HepG2 (cell line): ENCODE results near the gene NT5C2. TPM values are rescaled to one million over a fixed set of nuclear protein-coding genes. Genes with fewer than 3 reads are reported as not detected.

ENCODE experiments used
- ATAC-seq: fragments of 200-7000 bp; cut with Tn5 transposase; 3 replicates; pipeline ENCODE4 v1.9.1; 2020; ENCODE audit warnings: mild to moderate bottlenecking, moderate library complexity
- BruUV-seq: library from RNA; stranded (reverse); fragments of 400-500 nt; replicated peaks from 2 replicates; lab custom pipeline; 2021; lab: Mats Ljungman, UMichigan
- CTCF ChIA-PET: fragments of 300-600 bp; formaldehyde crosslinking; extraction: SDS; loops from one replicate; lab custom pipeline; 2021; ENCODE audit warnings: low total read pairs, inconsistent platforms, low intra/inter-chr PET ratio; lab: Yijun Ruan, JAX
- POLR2A ChIA-PET: fragments of 350-600 bp; sonication (Branson Sonifier 250); formaldehyde crosslinking; loops from one replicate; lab custom pipeline; 2020; ENCODE audit warnings: antibody characterized with exemption, inconsistent platforms; lab: Yijun Ruan, JAX
- DNase-seq: peaks from one replicate; pipeline ENCODE4 v3.0.0-alpha.2; 2015; ENCODE audit warnings: low spot score
- FAIRE-seq: peaks from 3 replicates; lab custom pipeline; 2011; peaks lifted over from hg19 to GRCh38; lab: Jason Lieb, UNC
- H2AFZ ChIP-seq: one replicate; pipeline ENCODE4 v1.6.1; 2011; ENCODE audit warnings: low read length, inconsistent platforms
- H3K27ac ChIP-seq: fragments of 300-600 bp; 3 replicates; pipeline ENCODE4 v1.8.0; 2011; ENCODE audit warnings: mixed run types, mild to moderate bottlenecking, mixed read lengths, low read length, inconsistent platforms; ENCODE audit not compliant: insufficient read depth; ENCODE audit errors: extremely low read length
- H3K27me3 ChIP-seq, 2 experiments: fragments of 200-600 bp in 1 of 2; 2 replicates in 1 of 2; 3 replicates in 1 of 2; pipeline versions ENCODE4 v1.6.0 to v1.8.0; 2011; ENCODE audit warnings: low read length in 2 of 2, mild to moderate bottlenecking in 2 of 2, moderate library complexity in 2 of 2, inconsistent platforms in 1 of 2; ENCODE audit not compliant: insufficient read depth in 2 of 2, control insufficient read depth in 1 of 2
- H3K36me3 ChIP-seq, 2 experiments: fragments of 200-600 bp in 1 of 2; replicated peaks in 1 of 2; 2 replicates in 1 of 2; 3 replicates in 1 of 2; pipeline versions ENCODE4 v1.5.1 to v1.8.0; 2011; ENCODE audit warnings: low read length in 2 of 2, inconsistent platforms in 1 of 2; ENCODE audit not compliant: insufficient read depth in 2 of 2, control insufficient read depth in 1 of 2
- H3K4me1 ChIP-seq: 2 replicates; pipeline ENCODE4 v1.5.1; 2012; ENCODE audit warnings: low read length, inconsistent platforms; ENCODE audit not compliant: insufficient read depth
- H3K4me2 ChIP-seq: 2 replicates; pipeline ENCODE4 v1.6.0; 2011; ENCODE audit warnings: low read depth, low read length, inconsistent platforms
- H3K4me3 ChIP-seq, 3 experiments: fragments of 200-600 bp in 1 of 3; sonication (generic), shearing (Covaris generic) in 1 of 3; replicated peaks in 1 of 3; 2 replicates each; pipeline ENCODE4 v1.5.1; 2011 to 2016; ENCODE audit warnings: low read length in 3 of 3, inconsistent platforms in 2 of 3, low read depth in 2 of 3, mild to moderate bottlenecking in 2 of 3, control low read depth in 1 of 3, mixed read lengths in 1 of 3; ENCODE audit not compliant: insufficient read depth in 1 of 3
- H3K79me2 ChIP-seq: one replicate; pipeline ENCODE4 v1.6.1; 2011; ENCODE audit warnings: low read length, inconsistent platforms; ENCODE audit not compliant: insufficient read depth
- H3K9ac ChIP-seq: 2 replicates; pipeline ENCODE4 v1.6.0; 2011; ENCODE audit warnings: mild to moderate bottlenecking, low read depth, low read length, inconsistent platforms; ENCODE audit not compliant: insufficient read depth
- H3K9me3 ChIP-seq: 2 replicates; pipeline ENCODE4 v1.5.1; 2012; ENCODE audit warnings: mild to moderate bottlenecking, low read length
- H4K20me1 ChIP-seq: 2 replicates; pipeline ENCODE4 v1.6.0; 2011; ENCODE audit warnings: inconsistent platforms, mild to moderate bottlenecking, low read length, moderate library complexity; ENCODE audit not compliant: insufficient read depth
- CBX5 ChIP-seq: sonication (generic); formaldehyde crosslinking; IDR thresholded peaks from 2 replicates; pipeline ENCODE4 v1.4.0; 2020; ENCODE audit warnings: missing genetic modification reagents, borderline replicate concordance
- RARA ChIP-seq: IDR thresholded peaks from 2 replicates; pipeline ENCODE4 v1.6.1; 2016; ENCODE audit warnings: missing genetic modification reagents, missing compliant biosample characterization
- ZNF136 ChIP-seq: sonication (generic); formaldehyde crosslinking; IDR thresholded peaks from 2 replicates; pipeline ENCODE4 v1.8.1; 2022; ENCODE audit warnings: low read depth, mild to moderate bottlenecking, moderate library complexity, missing genetic modification reagents
- WGBS: methylation state at CpG from one replicate; pipeline ENCODE4 v1.1.6; 2017; ENCODE audit warnings: low lambda C conversion rate; 5-methylcytosine and 5-hydroxymethylcytosine counted together
- in situ Hi-C: cut with HindIII; loops from 2 replicates; pipeline ENCODE4 v1.10.0; 2017; ENCODE audit warnings: low pct_unique_long_range_greater_than_20kb; ENCODE audit not compliant: extremely low pct_ligation_motif_present
- intact Hi-C: fragments of 100-400 bp; cut with micrococcal nuclease; formaldehyde crosslinking; loops from one replicate; pipeline ENCODE4 v1.10.0; 2022; ENCODE audit not compliant: unreplicated experiment
- polyA plus RNA-seq, 8 experiments: library from polyadenylated mRNA; depleted of rRNA in 3 of 8; stranded (reverse) in 7 of 8; unstranded in 1 of 8; fragments of >200 nt; fragmentation: Illumina TruSeq in 4 of 8; extraction: Trizol in 4 of 8; gene quantifications; 2 replicates each; pipeline versions ENCODE4 v1.2.1 to v1.2.3, GENCODE V29; 2011 to 2016; ENCODE audit warnings: low read depth in 4 of 8, missing spikeins in 1 of 8, mixed read lengths in 1 of 8; ENCODE audit not compliant: insufficient read depth in 1 of 8
- total RNA-seq, 5 experiments: library from RNA; depleted of rRNA; stranded (reverse); fragments of >200 nt; fragmentation: Illumina TruSeq; extraction: Trizol; gene quantifications; 2 replicates each; pipeline ENCODE4 v1.2.3, GENCODE V29; 2016; ENCODE audit warnings: low read depth in 1 of 5

Gene NT5C2
- total and polyA plus RNA-seq, 2 of the 13 experiments (the other 11 are each of a cell fraction or from before 2014, with no cell fraction given) = 40.6 to 55.2 TPM

GRCh38 chr10:103130180-103130579 lies 62.9 kb downstream of the NT5C2 start (continued):
- peak; percentile 52 for TF ChIP-seq RARA (CRISPR knock-in tag)
- TF ChIP-seq, all 625 proteins: peak for 17; not testable (repeated sequence) for 608

- Histone ChIP-seq H3K4me2 (no peak overlapping the region), H3K4me3 (no peak overlapping the region), H3K36me3 (peaks cover 3 to 6% of the 10 kb centered on the region in 2 experiments; a peak in 4 of 5 replicates), H2AFZ (no peak overlapping the region), H3K9ac (no peak overlapping the region), H3K27ac (no peak overlapping the region), H3K4me1 (peaks cover 63% of the 10 kb centered on the region), H3K79me2 (peaks cover 13% of the 10 kb centered on the region), H4K20me1 (no peaks in the 10 kb centered on the region), H3K27me3 (no peaks in the 10 kb centered on the region), H3K9me3 (no peaks in the 10 kb centered on the region)
- ATAC-seq (no peak), FAIRE-seq (no peak), DNase-seq (no peak)
- ChIA-PET POLR2A (no interaction called here), CTCF (no interaction called here)
- 96% methylated on average over 1 of the region's 1 CpG for WGBS
- no TSS peak for BruUV-seq
- intact Hi-C loops (no loop called here), in situ Hi-C loops (loop anchor here (10.0 kb wide), 1 partner anchor 118 kb away; the partner anchor contains the start of gene RPEL1)
- TF ChIP-seq CBX5 = no peak
These were observed 65.8 kb downstream of the NT5C2 start for GRCh38 chr10:103127241-103127640.

- no peak overlapping the region for H3K4me2 ChIP-seq
- TF ChIP-seq ZNF136 (CRISPR knock-in tag) = no peak
- TF ChIP-seq, all 625 proteins: peak for 0
- in situ Hi-C loops (loop anchor here (10.0 kb wide), 1 partner anchor 119 kb away; the partner anchor contains the start of gene RPEL1), intact Hi-C loops (no loop called here)
- POLR2A ChIA-PET = no interaction called here
- DNase-seq (no peak), ATAC-seq (no peak), FAIRE-seq (no peak)
- H3K79me2 ChIP-seq = peaks cover 13% of the 10 kb centered on the region
- no peaks in the 10 kb centered on the region for H3K27me3 ChIP-seq
- peaks cover 63% of the 10 kb centered on the region for H3K4me1 ChIP-seq
- H3K9me3 ChIP-seq = no peaks in the 10 kb centered on the region
- H3K9ac ChIP-seq = no peak overlapping the region
- no peaks in the 10 kb centered on the region for H4K20me1 ChIP-seq
- H3K4me3 ChIP-seq = no peak overlapping the region
- peaks cover 3 to 4% of the 10 kb centered on the region in 2 experiments; a peak in 4 of 5 replicates for H3K36me3 ChIP-seq
- no peak overlapping the region for H2AFZ ChIP-seq
- WGBS = 93% methylated on average over 9 of the region's 9 CpGs
- CTCF ChIA-PET = no interaction called here
- no TSS peak for BruUV-seq
- peak overlapping the region; percentile 17 for H3K27ac ChIP-seq
These were observed 67.5 kb downstream of the NT5C2 start for GRCh38 chr10:103125323-103126267.
